Measurements from ENCODE around the gene ZNF451. TPM values are rescaled to one million over a fixed set of nuclear protein-coding genes. Genes with fewer than 3 reads are reported as not detected.

The ZNF451 gene
- polyA plus RNA-seq, 2 of the 4 experiments (the other 2 are of a cell fraction), result 8.9 to 23.0 TPM

GRCh38 chr6:57072108-57072507 lies 17.9 kb upstream of the ZNF451 start:
- WGBS (ENCODE audit: missing lambda C conversion rate), result 92% methylated on average over 3 of the region's 3 CpGs
- CTCF ChIA-PET, result no interaction called here
- no peak for ATAC-seq

GRCh38 chr6:57074383-57074782 lies 15.6 kb upstream of the ZNF451 start:
- WGBS (ENCODE audit: missing lambda C conversion rate), result 94% methylated on average over 7 of the region's 8 CpGs
- no peak for DNase-seq (ENCODE audit: low read depth in 1 of 2, low spot score in 1 of 2)
- Histone ChIP-seq H3K4me3 (no peak overlapping the region), H3K27ac (no peak overlapping the region), H3K4me1 (no peaks in the 10 kb centered on the region), H3K9me3 (no peaks in the 10 kb centered on the region), H3K4me2 (no peak overlapping the region)
- CTCF ChIA-PET, result no interaction called here
- POLR2A ChIA-PET, result no interaction called here
- no peak for TF ChIP-seq NR3C1 (IDR thresholded peaks at IDR 0.05)
- no peak for TF ChIP-seq POLR2A (IDR thresholded peaks at IDR 0.05; ENCODE audit: low read length)
- TF ChIP-seq, protein P1, sequence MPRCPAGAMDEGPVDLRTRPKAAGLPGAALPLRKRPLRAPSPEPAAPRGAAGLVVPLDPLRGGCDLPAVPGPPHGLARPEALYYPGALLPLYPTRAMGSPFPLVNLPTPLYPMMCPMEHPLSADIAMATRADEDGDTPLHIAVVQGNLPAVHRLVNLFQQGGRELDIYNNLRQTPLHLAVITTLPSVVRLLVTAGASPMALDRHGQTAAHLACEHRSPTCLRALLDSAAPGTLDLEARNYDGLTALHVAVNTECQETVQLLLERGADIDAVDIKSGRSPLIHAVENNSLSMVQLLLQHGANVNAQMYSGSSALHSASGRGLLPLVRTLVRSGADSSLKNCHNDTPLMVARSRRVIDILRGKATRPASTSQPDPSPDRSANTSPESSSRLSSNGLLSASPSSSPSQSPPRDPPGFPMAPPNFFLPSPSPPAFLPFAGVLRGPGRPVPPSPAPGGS (IDR thresholded peaks at IDR 0.05), result no peak
- TF ChIP-seq JUN (IDR thresholded peaks at IDR 0.05), result no peak
- no peak for TF ChIP-seq CHD4 (IDR thresholded peaks at IDR 0.05; ENCODE audit: borderline replicate concordance)
- ATAC-seq, result no peak
- no peak for FAIRE-seq

More at GRCh38 chr6:57072108-57072507, 17.9 kb upstream of the ZNF451 start:
- POLR2A ChIA-PET, result no interaction called here
- no peak overlapping the region for H3K4me3 ChIP-seq
- H3K9me3 ChIP-seq, result no peaks in the 10 kb centered on the region
- H3K4me1 ChIP-seq, result no peaks in the 10 kb centered on the region
- H3K4me2 ChIP-seq, result no peak overlapping the region
- FAIRE-seq, result no peak
- TF ChIP-seq SREBF2 (IDR thresholded peaks at IDR 0.05), result no peak
- no peak overlapping the region for H3K27ac ChIP-seq
- no peak for DNase-seq (ENCODE audit: low read depth in 1 of 2, low spot score in 1 of 2)

GRCh38 chr6:57075092-57075491 lies 14.9 kb upstream of the ZNF451 start:
- no peak for TF ChIP-seq BHLHE40 (IDR thresholded peaks at IDR 0.05; ENCODE audit: low read depth, low read length)
- TF ChIP-seq ELK1 (IDR thresholded peaks at IDR 0.05; ENCODE audit: low read depth, low read length), result no peak
- TF ChIP-seq USF2 (IDR thresholded peaks at IDR 0.05), result no peak
- no peak for TF ChIP-seq MAFK (IDR thresholded peaks at IDR 0.05; ENCODE audit: partially characterized antibody)
- TF ChIP-seq PHF8 (IDR thresholded peaks at IDR 0.05; ENCODE audit: borderline replicate concordance, low read depth), result no peak
- TF ChIP-seq FOSL2 (IDR thresholded peaks at IDR 0.05), result no peak
- no peak for TF ChIP-seq FOSL2 (CRISPR knock-in tag; IDR thresholded peaks at IDR 0.05)
- TF ChIP-seq, protein P2, sequence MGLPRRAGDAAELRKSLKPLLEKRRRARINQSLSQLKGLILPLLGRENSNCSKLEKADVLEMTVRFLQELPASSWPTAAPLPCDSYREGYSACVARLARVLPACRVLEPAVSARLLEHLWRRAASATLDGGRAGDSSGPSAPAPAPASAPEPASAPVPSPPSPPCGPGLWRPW (IDR thresholded peaks at IDR 0.05), result no peak
- no peak for TF ChIP-seq GATA3 (IDR thresholded peaks at IDR 0.05; ENCODE audit: borderline replicate concordance)
- no peak for TF ChIP-seq MYC (IDR thresholded peaks at IDR 0.05; ENCODE audit: borderline replicate concordance, low read length)
- no peak for TF ChIP-seq CBX2 (IDR thresholded peaks at IDR 0.05; ENCODE audit: borderline replicate concordance, low read depth)
- TF ChIP-seq ZSCAN20 (CRISPR knock-in tag; IDR thresholded peaks at IDR 0.05), result no peak
- TF ChIP-seq JUN (IDR thresholded peaks at IDR 0.05), result no peak
- TF ChIP-seq ZC3H11A (IDR thresholded peaks at IDR 0.05), result no peak
- TF ChIP-seq HEYL (CRISPR knock-in tag; IDR thresholded peaks at IDR 0.05), result no peak
- no peak for DNase-seq (ENCODE audit: low read depth in 1 of 2, low spot score in 1 of 2)

More at GRCh38 chr6:57075092-57075491, 14.9 kb upstream of the ZNF451 start:
- no peak overlapping the region for H3K4me3 ChIP-seq
- FAIRE-seq, result no peak
- H3K9me3 ChIP-seq, result no peaks in the 10 kb centered on the region
- POLR2A ChIA-PET, result no interaction called here
- no peaks in the 10 kb centered on the region for H3K4me1 ChIP-seq
- ATAC-seq, result no peak
- no peak overlapping the region for H3K27ac ChIP-seq
- no peak overlapping the region for H3K4me2 ChIP-seq
- CTCF ChIA-PET, result no interaction called here
